ENCODE results near the gene EWSR1. TPM values are rescaled to one million over a fixed set of nuclear protein-coding genes. Genes with fewer than 3 reads are reported as not detected.

The EWSR1 gene
- total RNA-seq, 6 experiments from 2014 or later: 200 to 291 (median 270) TPM

GRCh38 chr22:29310863-29311339 lies 42.8 kb downstream of the EWSR1 start:
- Mint-ChIP-seq H3K27me3 (ENCODE audit: insufficient read depth) (peaks cover 12% of the 10 kb centered on the region), H3K36me3 (ENCODE audit: low read depth) (peaks cover 4% of the 10 kb centered on the region; the same call in 1 of the 2 replicates), H3K27ac (peak overlapping the region; percentile 98), H3K4me3 (peak overlapping the region; percentile 63), H3K9me3 (no peaks in the 10 kb centered on the region), H3K4me1 (ENCODE audit: low read depth) (peaks cover 30% of the 10 kb centered on the region)
- DNase-seq: peak; percentile 97
- TF ChIP-seq, protein P1, sequence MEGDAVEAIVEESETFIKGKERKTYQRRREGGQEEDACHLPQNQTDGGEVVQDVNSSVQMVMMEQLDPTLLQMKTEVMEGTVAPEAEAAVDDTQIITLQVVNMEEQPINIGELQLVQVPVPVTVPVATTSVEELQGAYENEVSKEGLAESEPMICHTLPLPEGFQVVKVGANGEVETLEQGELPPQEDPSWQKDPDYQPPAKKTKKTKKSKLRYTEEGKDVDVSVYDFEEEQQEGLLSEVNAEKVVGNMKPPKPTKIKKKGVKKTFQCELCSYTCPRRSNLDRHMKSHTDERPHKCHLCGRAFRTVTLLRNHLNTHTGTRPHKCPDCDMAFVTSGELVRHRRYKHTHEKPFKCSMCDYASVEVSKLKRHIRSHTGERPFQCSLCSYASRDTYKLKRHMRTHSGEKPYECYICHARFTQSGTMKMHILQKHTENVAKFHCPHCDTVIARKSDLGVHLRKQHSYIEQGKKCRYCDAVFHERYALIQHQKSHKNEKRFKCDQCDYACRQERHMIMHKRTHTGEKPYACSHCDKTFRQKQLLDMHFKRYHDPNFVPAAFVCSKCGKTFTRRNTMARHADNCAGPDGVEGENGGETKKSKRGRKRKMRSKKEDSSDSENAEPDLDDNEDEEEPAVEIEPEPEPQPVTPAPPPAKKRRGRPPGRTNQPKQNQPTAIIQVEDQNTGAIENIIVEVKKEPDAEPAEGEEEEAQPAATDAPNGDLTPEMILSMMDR (IDR thresholded peaks at IDR 0.05): no peak

- Mint-ChIP-seq H3K27ac (peak overlapping the region; percentile 98), H3K27me3 (ENCODE audit: insufficient read depth) (peaks cover 18% of the 10 kb centered on the region), H3K4me1 (ENCODE audit: low read depth) (peaks cover 30% of the 10 kb centered on the region), H3K9me3 (no peaks in the 10 kb centered on the region), H3K4me3 (peak overlapping the region; percentile 63; the same call in 1 of the 2 replicates), H3K36me3 (ENCODE audit: low read depth) (peaks cover 4% of the 10 kb centered on the region; the same call in 1 of the 2 replicates)
- TF ChIP-seq, protein P1 (IDR thresholded peaks at IDR 0.05): no peak
- no peak for DNase-seq
These were observed 43.6 kb downstream of the EWSR1 start for GRCh38 chr22:29311464-29312217.

DNA sequence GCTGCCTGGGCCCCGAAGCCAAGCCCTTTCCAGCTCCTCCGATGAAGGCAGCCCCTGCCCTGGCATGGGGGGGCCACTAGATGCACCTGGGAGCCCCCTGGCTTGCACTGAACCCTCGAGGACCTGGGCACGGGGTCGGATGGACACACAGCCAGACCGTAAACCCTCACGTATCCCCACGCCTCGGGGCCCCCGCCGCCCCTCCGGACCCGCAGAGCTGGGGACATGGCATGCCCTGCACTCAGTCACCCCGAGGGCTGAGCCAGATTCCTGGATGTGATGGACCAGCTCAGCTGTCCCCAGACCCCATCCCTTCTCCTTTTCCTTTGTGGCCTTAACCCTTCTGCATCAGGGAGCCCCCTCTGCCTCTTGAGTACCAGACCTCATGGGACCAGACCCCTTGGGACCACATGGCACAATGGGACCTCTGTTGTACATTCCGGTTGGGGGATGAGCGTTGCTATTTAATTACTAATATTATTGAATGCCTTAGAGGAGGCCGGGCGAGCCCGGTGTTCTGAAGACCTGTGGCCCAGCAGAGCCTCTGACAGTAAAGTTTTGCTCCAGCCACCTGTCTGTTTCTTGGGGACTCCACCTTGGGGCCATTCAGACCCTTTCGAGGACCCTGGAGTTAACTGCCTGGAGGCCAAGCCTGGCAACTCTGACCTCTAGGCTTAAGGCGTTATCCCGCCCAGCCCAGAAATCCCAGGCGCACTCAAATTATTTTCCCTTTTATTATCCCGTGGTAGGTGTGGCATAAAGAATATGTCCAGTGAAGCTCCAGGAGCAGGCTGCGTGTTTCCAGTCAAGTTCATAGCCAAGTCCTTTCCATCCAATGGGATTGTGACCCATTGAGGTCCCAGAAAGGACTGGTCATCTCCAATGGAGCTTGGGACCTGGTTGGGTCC lies 44.4 kb downstream of the EWSR1 start:
- Mint-ChIP-seq H3K4me3 (no peak overlapping the region), H3K9me3 (no peaks in the 10 kb centered on the region), H3K4me1 (ENCODE audit: low read depth) (peaks cover 30% of the 10 kb centered on the region), H3K27ac (peak overlapping the region; percentile 84), H3K36me3 (ENCODE audit: low read depth) (peaks cover 4% of the 10 kb centered on the region; the same call in 1 of the 2 replicates), H3K27me3 (ENCODE audit: insufficient read depth) (peaks cover 21% of the 10 kb centered on the region)
- DNase-seq: no peak
- TF ChIP-seq, protein P1 (IDR thresholded peaks at IDR 0.05): no peak

DNA sequence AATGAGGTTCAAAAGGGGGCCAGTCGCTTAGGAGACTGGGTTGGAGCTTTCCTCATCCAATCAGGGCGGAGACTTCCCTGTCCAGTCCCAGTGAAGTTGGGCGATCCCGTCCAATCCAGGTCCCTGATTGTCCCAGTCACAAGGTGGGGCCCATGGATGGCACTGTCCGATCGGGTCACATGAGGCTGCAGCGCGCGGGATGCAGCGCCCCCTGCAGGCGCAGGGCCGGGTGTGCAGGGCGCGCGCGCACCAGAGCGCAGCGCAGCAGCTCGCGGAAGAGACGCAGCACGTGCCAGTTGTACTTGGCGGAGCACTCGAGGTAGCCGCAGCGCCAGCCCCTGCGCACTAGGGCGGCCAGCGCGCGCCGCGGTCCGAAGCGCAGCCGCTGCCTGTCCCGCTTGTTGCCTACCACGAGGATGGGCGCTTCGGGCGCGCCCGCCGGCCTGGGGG lies 45.1 kb downstream of the EWSR1 start:
- peak overlapping the region; percentile 65; the same call in 1 of the 2 replicates for H3K27ac Mint-ChIP-seq
- H3K9me3 Mint-ChIP-seq: no peaks in the 10 kb centered on the region
- H3K4me1 Mint-ChIP-seq (ENCODE audit: low read depth): peaks cover 29% of the 10 kb centered on the region
- TF ChIP-seq, protein P1 (IDR thresholded peaks at IDR 0.05): peak; percentile 83
- DNase-seq: no peak
- no peak overlapping the region for H3K4me3 Mint-ChIP-seq
- H3K27me3 Mint-ChIP-seq (ENCODE audit: insufficient read depth): peaks cover 21% of the 10 kb centered on the region
- peaks cover 4% of the 10 kb centered on the region; the same call in 1 of the 2 replicates for H3K36me3 Mint-ChIP-seq (ENCODE audit: low read depth)
